Uterus (tissue), 4 donors: ENCODE measurements around the gene IGFBPL1. TPM values are rescaled to one million over a fixed set of nuclear protein-coding genes. Genes with fewer than 3 reads are reported as not detected.

Experiments
- DNase-seq, 2 donors: peaks; one replicate each; pipeline ENCODE4 v3.0.0-alpha.2; 2019 to 2020
- H3K27ac ChIP-seq, 2 donors: fragments of 200-600 bp; sonication (generic); 1 replicate in 1 of 2; 2 replicates in 1 of 2; pipeline ENCODE4 v1.5.1; 2016 to 2018
- H3K27me3 ChIP-seq, 2 donors: fragments of 200-600 bp; sonication (generic); one replicate each; pipeline ENCODE4 v1.5.1; 2018 to 2019; ENCODE audit warnings: control low read depth in 1 of 2
- H3K36me3 ChIP-seq, 2 donors: fragments of 200-600 bp; sonication (generic); one replicate each; pipeline ENCODE4 v1.5.1; 2019; ENCODE audit warnings: control low read depth in 1 of 2
- H3K4me1 ChIP-seq, 2 donors: fragments of 200-600 bp; sonication (generic); one replicate each; pipeline ENCODE4 v1.5.1; 2018 to 2019; ENCODE audit warnings: control low read depth in 1 of 2
- H3K4me3 ChIP-seq, 2 donors: fragments of 200-600 bp; sonication (generic); 1 replicate in 1 of 2; 2 replicates in 1 of 2; pipeline ENCODE4 v1.5.1; 2018 to 2019; ENCODE audit warnings: mild to moderate bottlenecking in 1 of 2
- H3K9me3 ChIP-seq, 2 donors: fragments of 200-600 bp; sonication (generic); one replicate each; pipeline ENCODE4 v1.5.1; 2019; ENCODE audit warnings: control low read depth in 1 of 2
- POLR2A ChIP-seq, 2 donors: fragments of 450-650 bp; IDR thresholded peaks; one replicate each; pipeline ENCODE4 v1.6.1; 2016; ENCODE audit warnings: antibody characterized with exemption in 2 of 2, mild to moderate bottlenecking in 1 of 2, moderate library complexity in 1 of 2
- intact Hi-C: fragments of 100-400 bp; cut with DNase I; formaldehyde crosslinking; loops from one replicate; pipeline ENCODE4 v1.15.1; 2023; ENCODE audit warnings: low total_unique reads
- total RNA-seq, 4 donors: library from RNA; depleted of rRNA in 3 of 4; stranded (reverse); fragments of >200 nt in 3 of 4; gene quantifications; one replicate each; pipeline versions ENCODE4 v1.1.0 to v1.2.4, GENCODE V29; 2014 to 2023
- TF ChIP-seq, protein P1 (sequence below), 4 experiments: fragments of 200-600 bp in 2 of 4; fragments of 450-650 bp in 2 of 4; sonication (generic) in 2 of 4; IDR thresholded peaks; one replicate each; pipeline ENCODE4 v1.5.1; 2016 to 2019; ENCODE audit warnings: antibody characterized with exemption in 4 of 4, mild to moderate bottlenecking in 2 of 4, moderate library complexity in 1 of 4
- donor health status: DM: yes; HTN: yes; CAD: no.

IGFBPL1 gene
- total RNA-seq, 4 donors from 2014 or later, result 0.55 to 1.3 TPM; not detected in 2

DNA sequence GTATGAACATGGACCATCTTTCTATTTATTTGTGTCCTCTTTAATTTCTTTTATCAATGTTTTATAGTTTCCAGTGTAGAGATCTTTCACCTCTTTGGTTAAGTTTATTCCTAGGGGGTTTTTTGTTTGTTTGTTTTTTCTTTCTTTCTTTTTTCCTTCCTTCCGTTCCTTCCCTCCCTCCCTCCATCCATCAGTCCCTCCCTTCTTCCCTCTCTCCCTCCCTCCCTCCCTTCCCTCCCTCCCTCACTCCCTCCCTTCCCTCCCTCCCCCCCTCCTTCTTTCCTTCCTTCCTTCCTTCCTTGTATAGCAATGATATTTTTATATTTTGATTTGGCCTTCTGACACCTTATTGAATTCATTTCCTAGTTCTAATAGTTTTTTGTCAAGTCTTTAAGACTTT is 23.4 kb upstream of the IGFBPL1 start:
- DNase-seq, result no peak
- no peak overlapping the region for H3K27ac ChIP-seq
- no peaks in the 10 kb centered on the region for H3K27me3 ChIP-seq
- intact Hi-C loops, result no loop called here
- no peaks in the 10 kb centered on the region for H3K36me3 ChIP-seq
- TF ChIP-seq POLR2A (IDR thresholded peaks at IDR 0.05), result no peak
- TF ChIP-seq, protein P1, sequence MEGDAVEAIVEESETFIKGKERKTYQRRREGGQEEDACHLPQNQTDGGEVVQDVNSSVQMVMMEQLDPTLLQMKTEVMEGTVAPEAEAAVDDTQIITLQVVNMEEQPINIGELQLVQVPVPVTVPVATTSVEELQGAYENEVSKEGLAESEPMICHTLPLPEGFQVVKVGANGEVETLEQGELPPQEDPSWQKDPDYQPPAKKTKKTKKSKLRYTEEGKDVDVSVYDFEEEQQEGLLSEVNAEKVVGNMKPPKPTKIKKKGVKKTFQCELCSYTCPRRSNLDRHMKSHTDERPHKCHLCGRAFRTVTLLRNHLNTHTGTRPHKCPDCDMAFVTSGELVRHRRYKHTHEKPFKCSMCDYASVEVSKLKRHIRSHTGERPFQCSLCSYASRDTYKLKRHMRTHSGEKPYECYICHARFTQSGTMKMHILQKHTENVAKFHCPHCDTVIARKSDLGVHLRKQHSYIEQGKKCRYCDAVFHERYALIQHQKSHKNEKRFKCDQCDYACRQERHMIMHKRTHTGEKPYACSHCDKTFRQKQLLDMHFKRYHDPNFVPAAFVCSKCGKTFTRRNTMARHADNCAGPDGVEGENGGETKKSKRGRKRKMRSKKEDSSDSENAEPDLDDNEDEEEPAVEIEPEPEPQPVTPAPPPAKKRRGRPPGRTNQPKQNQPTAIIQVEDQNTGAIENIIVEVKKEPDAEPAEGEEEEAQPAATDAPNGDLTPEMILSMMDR (IDR thresholded peaks at IDR 0.05), result no peak
- no peaks in the 10 kb centered on the region for H3K4me1 ChIP-seq
- H3K4me3 ChIP-seq, result no peak overlapping the region
- peaks cover 0 to 9% of the 10 kb centered on the region in 2 donors for H3K9me3 ChIP-seq

DNA sequence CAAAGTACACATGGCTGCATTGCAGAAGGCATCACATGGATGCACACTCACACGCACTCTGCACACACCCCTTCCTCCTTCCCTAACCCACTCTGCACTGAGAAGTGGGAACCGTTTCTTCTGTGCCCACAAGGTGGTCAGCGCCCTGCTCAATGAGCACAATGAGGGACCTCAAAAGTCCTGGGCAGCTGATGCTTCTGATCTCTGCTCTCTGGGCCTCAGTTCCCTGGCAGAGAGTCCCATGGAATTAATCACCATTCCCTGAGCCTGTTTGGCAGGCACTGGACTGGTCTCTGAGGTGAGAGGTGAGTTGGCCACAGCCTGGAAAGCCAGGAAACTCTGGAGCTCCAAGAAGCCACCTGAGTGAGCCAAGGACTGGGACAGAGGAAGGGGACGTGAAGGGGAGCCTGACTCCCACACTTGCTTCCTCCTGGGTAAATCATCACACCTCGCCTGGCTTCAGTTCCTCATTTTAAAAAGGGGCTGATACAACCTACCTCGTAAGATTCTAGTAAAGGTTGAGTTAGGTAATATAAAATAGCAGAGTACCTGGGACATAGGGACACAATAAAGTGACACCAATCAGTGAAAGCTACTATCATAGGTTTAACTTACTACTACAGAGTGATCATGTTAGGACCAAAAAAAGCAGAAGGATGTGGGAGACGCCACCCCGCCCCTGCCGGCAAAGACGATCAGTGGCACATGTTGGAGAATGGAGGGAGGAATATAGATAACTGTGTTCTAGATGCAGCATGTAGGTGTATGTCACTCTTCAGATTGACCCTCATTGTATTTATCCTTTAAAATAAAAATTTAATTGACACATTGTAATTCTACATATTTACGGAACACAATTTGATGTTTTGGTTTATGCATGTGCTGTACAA is 21.1 kb upstream of the IGFBPL1 start:
- H3K27ac ChIP-seq, result no peak overlapping the region
- H3K27me3 ChIP-seq, result no peaks in the 10 kb centered on the region
- no peaks in the 10 kb centered on the region for H3K4me1 ChIP-seq
- no peak for TF ChIP-seq POLR2A (IDR thresholded peaks at IDR 0.05)
- TF ChIP-seq, protein P1 (IDR thresholded peaks at IDR 0.05), result no peak
- intact Hi-C loops, result no loop called here
- no peaks in the 10 kb centered on the region for H3K9me3 ChIP-seq
- DNase-seq, result no peak
- no peak overlapping the region for H3K4me3 ChIP-seq
- no peaks in the 10 kb centered on the region for H3K36me3 ChIP-seq

DNA sequence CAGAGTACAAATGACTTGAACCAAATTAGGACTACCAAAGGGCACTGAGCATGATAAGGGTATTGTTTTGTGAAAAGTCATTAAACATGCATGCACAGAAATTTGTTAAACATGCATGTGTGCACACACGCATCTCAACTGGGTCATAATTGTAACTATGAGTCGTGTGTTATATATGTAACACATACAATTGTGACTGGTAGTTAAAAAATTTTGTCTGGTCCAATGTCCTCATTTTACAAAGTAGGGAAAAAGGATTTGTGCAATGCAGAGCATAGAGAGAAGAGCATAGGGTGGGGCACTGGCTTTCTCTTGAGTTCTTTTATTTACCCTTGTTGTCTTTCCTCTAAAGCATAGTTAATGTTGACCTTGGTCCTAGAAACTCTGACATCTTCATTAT is 19.3 kb upstream of the IGFBPL1 start:
- TF ChIP-seq POLR2A (IDR thresholded peaks at IDR 0.05), result no peak
- TF ChIP-seq, protein P1 (IDR thresholded peaks at IDR 0.05), result no peak

DNA sequence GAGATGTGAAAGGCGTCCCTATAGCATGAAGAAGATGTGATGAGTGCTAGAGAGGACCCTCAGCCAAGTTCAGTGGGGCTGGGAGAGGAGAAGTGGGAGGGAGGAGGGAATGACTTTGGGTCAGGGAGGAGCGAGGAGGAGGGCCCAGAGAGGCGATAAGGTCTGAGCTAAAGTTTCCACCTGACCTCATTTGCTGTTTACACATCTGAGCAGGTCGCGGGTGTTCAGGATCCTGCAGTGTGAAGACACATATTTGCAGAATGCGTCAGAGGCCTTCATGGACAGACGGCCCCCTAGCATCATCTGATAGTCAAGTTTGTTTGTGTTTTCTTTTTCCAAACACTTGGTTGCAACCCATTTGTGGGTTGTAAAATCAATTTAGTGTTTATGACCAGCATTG is 18.9 kb upstream of the IGFBPL1 start:
- no peaks in the 10 kb centered on the region for H3K4me1 ChIP-seq
- H3K4me3 ChIP-seq, result no peak overlapping the region
- no peaks in the 10 kb centered on the region for H3K27me3 ChIP-seq
- TF ChIP-seq POLR2A (IDR thresholded peaks at IDR 0.05), result no peak
- TF ChIP-seq, protein P1 (IDR thresholded peaks at IDR 0.05), result no peak
- no peak for DNase-seq
- H3K27ac ChIP-seq, result no peak overlapping the region
- H3K36me3 ChIP-seq, result no peaks in the 10 kb centered on the region
- H3K9me3 ChIP-seq, result no peaks in the 10 kb centered on the region
- intact Hi-C loops, result no loop called here

More for the DNA sequence above, 19.3 kb upstream of the IGFBPL1 start:
- intact Hi-C loops, result no loop called here
- H3K4me3 ChIP-seq, result no peak overlapping the region
- no peaks in the 10 kb centered on the region for H3K9me3 ChIP-seq
- H3K4me1 ChIP-seq, result no peaks in the 10 kb centered on the region
- no peaks in the 10 kb centered on the region for H3K36me3 ChIP-seq
- no peaks in the 10 kb centered on the region for H3K27me3 ChIP-seq
- no peak overlapping the region for H3K27ac ChIP-seq
- no peak for DNase-seq

DNA sequence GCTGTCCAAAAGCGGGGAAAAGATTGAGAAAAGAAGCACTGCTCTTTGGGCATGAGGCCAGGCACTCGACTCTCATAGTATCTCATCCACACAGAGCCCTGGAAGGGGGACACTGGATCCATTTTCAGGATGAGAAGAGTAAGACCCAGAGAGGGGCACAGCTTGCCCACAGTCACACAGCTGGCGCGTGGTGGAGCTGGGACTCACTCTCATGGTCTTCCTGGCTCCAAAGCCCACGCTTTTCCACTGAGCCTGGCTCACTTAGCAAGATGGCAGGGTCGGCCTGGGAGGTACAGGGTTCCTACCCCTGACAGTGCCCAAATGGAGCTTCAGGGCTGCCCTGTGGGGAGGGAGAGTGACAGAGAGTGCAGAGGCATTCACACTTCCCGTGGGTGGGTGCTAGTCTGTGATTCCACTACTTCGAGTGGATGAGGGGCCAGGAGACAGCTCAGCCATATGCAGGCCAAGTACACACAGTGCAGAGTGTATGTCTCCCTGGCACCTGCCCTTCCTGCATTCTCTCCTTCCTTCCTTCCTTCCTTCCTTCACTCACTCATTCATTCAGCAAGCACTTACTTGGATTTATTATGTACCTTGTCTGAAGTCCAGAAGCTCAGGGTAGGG is 18.3 kb upstream of the IGFBPL1 start:
- no peak for DNase-seq

More for the DNA sequence above, 18.3 kb upstream of the IGFBPL1 start:
- TF ChIP-seq, protein P1 (IDR thresholded peaks at IDR 0.05), result no peak
- TF ChIP-seq POLR2A (IDR thresholded peaks at IDR 0.05), result no peak
- intact Hi-C loops, result no loop called here
- H3K9me3 ChIP-seq, result no peaks in the 10 kb centered on the region
- no peaks in the 10 kb centered on the region for H3K36me3 ChIP-seq
- no peak overlapping the region for H3K4me3 ChIP-seq
- no peaks in the 10 kb centered on the region for H3K27me3 ChIP-seq
- no peak overlapping the region for H3K27ac ChIP-seq
- no peaks in the 10 kb centered on the region for H3K4me1 ChIP-seq
